Liver (tissue), 9 donors: ENCODE measurements around the gene CRACR2A. TPM values are rescaled to one million over a fixed set of nuclear protein-coding genes. Genes with fewer than 3 reads are reported as not detected.

Experiments
- DNase-seq: peaks from one replicate; pipeline ENCODE4 v3.0.0-alpha.2; 2017; ENCODE audit warnings: low spot score
- H3K27ac ChIP-seq, 2 donors: one replicate each; pipeline ENCODE4 v1.7.0; 2013; ENCODE audit warnings: inconsistent platforms in 2 of 2, low read length in 2 of 2, control low read depth in 1 of 2, low read depth in 1 of 2, mild to moderate bottlenecking in 1 of 2
- H3K27me3 ChIP-seq, 4 donors: one replicate each; pipeline versions ENCODE4 v1.6.1 to v1.7.0; 2013; ENCODE audit warnings: low read length in 3 of 4, inconsistent platforms in 1 of 4, mild to moderate bottlenecking in 1 of 4, moderate library complexity in 1 of 4; ENCODE audit not compliant: control insufficient read depth in 4 of 4, insufficient read depth in 4 of 4
- H3K36me3 ChIP-seq, 4 donors: one replicate each; pipeline versions ENCODE4 v1.6.1 to v1.7.0; 2013; ENCODE audit warnings: low read length in 3 of 4, mild to moderate bottlenecking in 3 of 4, low read depth in 1 of 4, moderate library complexity in 1 of 4; ENCODE audit not compliant: control insufficient read depth in 4 of 4, insufficient read depth in 3 of 4
- H3K4me1 ChIP-seq, 4 donors: one replicate each; pipeline versions ENCODE4 v1.6.1 to v1.7.0; 2013; ENCODE audit warnings: low read length in 3 of 4, mild to moderate bottlenecking in 3 of 4, moderate library complexity in 1 of 4; ENCODE audit not compliant: control insufficient read depth in 4 of 4, insufficient read depth in 4 of 4
- H3K4me3 ChIP-seq, 3 donors: one replicate each; pipeline versions ENCODE4 v1.6.1 to v1.7.0; 2013; ENCODE audit warnings: low read length in 3 of 3, control low read depth in 1 of 3, low read depth in 1 of 3, mild to moderate bottlenecking in 1 of 3
- H3K9ac ChIP-seq, 2 donors: one replicate each; pipeline ENCODE4 v1.7.0; 2013; ENCODE audit warnings: low read length in 2 of 2, mild to moderate bottlenecking in 2 of 2, moderate library complexity in 2 of 2, control low read depth in 1 of 2, low read depth in 1 of 2
- H3K9me3 ChIP-seq, 4 donors: one replicate each; pipeline versions ENCODE4 v1.6.1 to v1.7.0; 2013; ENCODE audit warnings: low read length in 3 of 4; ENCODE audit not compliant: control insufficient read depth in 4 of 4
- ATF3 ChIP-seq: IDR thresholded peaks from 2 replicates; pipeline ENCODE4 v1.6.1; 2016; ENCODE audit warnings: antibody characterized with exemption
- CTCF ChIP-seq: fragments of 150-350 bp; IDR thresholded peaks from 2 replicates; pipeline ENCODE4 v1.5.1; 2017; ENCODE audit warnings: improper control_type of control experiment, low read depth, low read length; ENCODE audit not compliant: missing input control
- EGR1 ChIP-seq, 2 donors: IDR thresholded peaks; 2 replicates each; pipeline ENCODE4 v1.6.1; 2016 to 2018; ENCODE audit warnings: antibody characterized with exemption in 2 of 2, low read depth in 2 of 2
- FOXA1 ChIP-seq: IDR thresholded peaks from 2 replicates; pipeline ENCODE4 v1.6.1; 2016; ENCODE audit warnings: antibody characterized with exemption
- FOXA2 ChIP-seq: IDR thresholded peaks from 2 replicates; pipeline ENCODE4 v1.6.1; 2016; ENCODE audit warnings: antibody characterized with exemption
- GABPA ChIP-seq, 2 donors: IDR thresholded peaks in 1 of 2; conservative IDR thresholded peaks in 1 of 2; 2 replicates each; pipeline ENCODE4 v1.6.1; 2016; ENCODE audit warnings: antibody characterized with exemption in 2 of 2, mild to moderate bottlenecking in 1 of 2, moderate library complexity in 1 of 2
- HNF4A ChIP-seq, 2 donors: conservative IDR thresholded peaks; 2 replicates each; pipeline ENCODE4 v1.6.1; 2016; ENCODE audit warnings: antibody characterized with exemption in 2 of 2, mild to moderate bottlenecking in 2 of 2
- JUND ChIP-seq, 2 donors: IDR thresholded peaks; 2 replicates each; pipeline ENCODE4 v1.6.1; 2016; ENCODE audit warnings: antibody characterized with exemption in 2 of 2
- MAX ChIP-seq: IDR thresholded peaks from 2 replicates; pipeline ENCODE4 v1.6.1; 2016; ENCODE audit warnings: antibody characterized with exemption
- NR2F2 ChIP-seq: IDR thresholded peaks from 2 replicates; pipeline ENCODE4 v1.6.1; 2016; ENCODE audit warnings: antibody characterized with exemption
- RAD21 ChIP-seq, 2 donors: IDR thresholded peaks; 2 replicates each; pipeline ENCODE4 v1.6.1; 2016; ENCODE audit warnings: antibody characterized with exemption in 2 of 2, mild to moderate bottlenecking in 2 of 2
- REST ChIP-seq: IDR thresholded peaks from 2 replicates; pipeline ENCODE4 v1.6.1; 2016; ENCODE audit warnings: antibody characterized with exemption, mild to moderate bottlenecking
- RXRA ChIP-seq, 2 donors: IDR thresholded peaks; 2 replicates each; pipeline ENCODE4 v1.6.1; 2017 to 2018; ENCODE audit warnings: antibody characterized with exemption in 2 of 2, mild to moderate bottlenecking in 1 of 2
- SP1 ChIP-seq: IDR thresholded peaks from 2 replicates; pipeline ENCODE4 v1.6.1; 2018; ENCODE audit warnings: antibody characterized with exemption, mild to moderate bottlenecking
- TAF1 ChIP-seq: conservative IDR thresholded peaks from 2 replicates; pipeline ENCODE4 v1.6.1; 2016; ENCODE audit warnings: antibody characterized with exemption, mild to moderate bottlenecking
- YY1 ChIP-seq: IDR thresholded peaks from 2 replicates; pipeline ENCODE4 v1.6.1; 2016; ENCODE audit warnings: antibody characterized with exemption, mild to moderate bottlenecking
- ZBTB33 ChIP-seq: IDR thresholded peaks from 2 replicates; pipeline ENCODE4 v1.6.1; 2016; ENCODE audit warnings: antibody characterized with exemption
- WGBS: extraction: QIAGEN DNeasy Blood & Tissue Kit; methylation state at CpG from one replicate; pipeline ENCODE4 v1.1.7; 2013; 5-methylcytosine and 5-hydroxymethylcytosine counted together
- polyA plus RNA-seq, 2 donors: library from polyadenylated mRNA; stranded (reverse) in 1 of 2; unstranded in 1 of 2; fragments of 200-250 nt in 1 of 2; fragments of >200 nt in 1 of 2; fragmentation: Nextera tagmentation in 1 of 2; extraction: Ambion mirVana in 1 of 2; gene quantifications; one replicate each; pipeline versions ENCODE4 v1.2.1 to v1.2.3, GENCODE V29; 2013 to 2015
- total RNA-seq, 2 donors: library from RNA; depleted of rRNA; stranded (reverse); fragments of >200 nt; gene quantifications; one replicate each; pipeline ENCODE4 v1.2.3, GENCODE V29; 2014
- donor health status: healthy.
- donor health status: healthy.
- donor health status: healthy.
- donor health status: healthy.
- donor health status: healthy.

CRACR2A gene
- total and polyA plus RNA-seq, 4 donors, result 0.33 to 4.2 (median 1.4) TPM

- Histone ChIP-seq H3K4me3 (no peak overlapping the region), H3K9ac (peak overlapping the region in 1 of 2 donors; percentile 37), H3K27me3 (no peaks in the 10 kb centered on the region), H3K4me1 (no peaks in the 10 kb centered on the region), H3K36me3 (no peaks in the 10 kb centered on the region), H3K27ac (no peak overlapping the region), H3K9me3 (no peaks in the 10 kb centered on the region)
- no peak for DNase-seq
- WGBS, result 55% methylated on average over 4 of the region's 4 CpGs
- TF ChIP-seq ZBTB33 (no peak), RAD21 (IDR thresholded peaks at IDR 0.05) (no peak), YY1 (no peak), HNF4A (conservative IDR thresholded peaks at IDR 0.05) (no peak), ATF3 (no peak), TAF1 (no peak), EGR1 (IDR thresholded peaks at IDR 0.05; ENCODE audit: low read depth in 2 of 2) (no peak), FOXA1 (no peak), FOXA2 (no peak), SP1 (no peak), REST (no peak), GABPA (IDR thresholded peaks at IDR 0.05 in 1 of 2, conservative IDR thresholded peaks at IDR 0.05 in 1 of 2) (no peak)
These were observed 48.2 kb downstream of the CRACR2A start for GRCh38 chr12:3704512-3705353.

GRCh38 chr12:3700861-3701260 is 52.0 kb downstream of the CRACR2A start:
- no peak overlapping the region for H3K9ac ChIP-seq
- H3K4me3 ChIP-seq, result no peak overlapping the region
- no peak overlapping the region for H3K27ac ChIP-seq
- no peaks in the 10 kb centered on the region for H3K4me1 ChIP-seq
- H3K27me3 ChIP-seq, result no peaks in the 10 kb centered on the region
- no peaks in the 10 kb centered on the region for H3K9me3 ChIP-seq
- no peaks in the 10 kb centered on the region for H3K36me3 ChIP-seq
- DNase-seq, result no peak
- 99% methylated on average over 1 of the region's 1 CpG for WGBS
- no peak for TF ChIP-seq REST
- TF ChIP-seq CTCF, result no peak
- TF ChIP-seq ATF3, result no peak
- TF ChIP-seq RXRA (IDR thresholded peaks at IDR 0.05), result no peak
- TF ChIP-seq YY1, result no peak
- TF ChIP-seq FOXA1, result no peak
- TF ChIP-seq TAF1, result no peak
- TF ChIP-seq HNF4A (conservative IDR thresholded peaks at IDR 0.05), result no peak
- no peak for TF ChIP-seq SP1
- no peak for TF ChIP-seq EGR1 (IDR thresholded peaks at IDR 0.05; ENCODE audit: low read depth in 2 of 2)
- TF ChIP-seq GABPA (IDR thresholded peaks at IDR 0.05 in 1 of 2, conservative IDR thresholded peaks at IDR 0.05 in 1 of 2), result no peak
- no peak for TF ChIP-seq FOXA2
- TF ChIP-seq MAX, result no peak
- TF ChIP-seq JUND (IDR thresholded peaks at IDR 0.05), result no peak
- TF ChIP-seq NR2F2, result no peak
